HL-60 (cell line): ENCODE results near the gene CPNE2.
"Not testable (repeated sequence)": the region's sequence is repeated elsewhere in the genome, so short reads cannot be mapped to it uniquely, and the experiment has no call there.

Source experiments
- DNase-seq, 2 experiments: peaks; one replicate each; pipeline ENCODE4 v3.0.0-alpha.2; 2010 to 2020; ENCODE audit warnings: low read depth in 1 of 2, low spot score in 1 of 2
- H3K27ac ChIP-seq: fragments of 250-450 bp; sonication (Bioruptor Pico); replicated peaks from 2 replicates; pipeline ENCODE4 v1.5.1; 2020; ENCODE audit warnings: mild to moderate bottlenecking, moderate library complexity
- H3K27me3 ChIP-seq: fragments of 250-450 bp; sonication (Bioruptor Pico); 2 replicates; pipeline ENCODE4 v1.5.1; 2021; ENCODE audit warnings: mild to moderate bottlenecking, moderate library complexity; ENCODE audit not compliant: insufficient read depth, poor library complexity, severe bottlenecking
- H3K4me3 ChIP-seq: replicated peaks from 2 replicates; pipeline ENCODE4 v1.5.1; 2011; ENCODE audit warnings: mild to moderate bottlenecking, control low read depth, low read length; ENCODE audit not compliant: insufficient read depth
- CTCF ChIP-seq: IDR thresholded peaks from one replicate; pipeline ENCODE4 v1.5.1; 2011; ENCODE audit warnings: low read length, control low read depth, inconsistent platforms; ENCODE audit not compliant: insufficient read depth
- GABPA ChIP-seq: IDR thresholded peaks from 2 replicates; pipeline ENCODE4 v1.6.1; 2012; ENCODE audit warnings: low read depth
- POLR2AphosphoS5 ChIP-seq: IDR thresholded peaks from 2 replicates; pipeline ENCODE4 v1.6.1; 2012; ENCODE audit warnings: low read depth
- REST ChIP-seq: IDR thresholded peaks from 2 replicates; pipeline ENCODE4 v1.6.1; 2012; ENCODE audit warnings: low read depth; ENCODE audit not compliant: insufficient replicate concordance
- SPI1 ChIP-seq: IDR thresholded peaks from 2 replicates; pipeline ENCODE4 v1.6.1; 2012; ENCODE audit warnings: low read depth, mild to moderate bottlenecking, borderline replicate concordance

Gene CPNE2

DNA sequence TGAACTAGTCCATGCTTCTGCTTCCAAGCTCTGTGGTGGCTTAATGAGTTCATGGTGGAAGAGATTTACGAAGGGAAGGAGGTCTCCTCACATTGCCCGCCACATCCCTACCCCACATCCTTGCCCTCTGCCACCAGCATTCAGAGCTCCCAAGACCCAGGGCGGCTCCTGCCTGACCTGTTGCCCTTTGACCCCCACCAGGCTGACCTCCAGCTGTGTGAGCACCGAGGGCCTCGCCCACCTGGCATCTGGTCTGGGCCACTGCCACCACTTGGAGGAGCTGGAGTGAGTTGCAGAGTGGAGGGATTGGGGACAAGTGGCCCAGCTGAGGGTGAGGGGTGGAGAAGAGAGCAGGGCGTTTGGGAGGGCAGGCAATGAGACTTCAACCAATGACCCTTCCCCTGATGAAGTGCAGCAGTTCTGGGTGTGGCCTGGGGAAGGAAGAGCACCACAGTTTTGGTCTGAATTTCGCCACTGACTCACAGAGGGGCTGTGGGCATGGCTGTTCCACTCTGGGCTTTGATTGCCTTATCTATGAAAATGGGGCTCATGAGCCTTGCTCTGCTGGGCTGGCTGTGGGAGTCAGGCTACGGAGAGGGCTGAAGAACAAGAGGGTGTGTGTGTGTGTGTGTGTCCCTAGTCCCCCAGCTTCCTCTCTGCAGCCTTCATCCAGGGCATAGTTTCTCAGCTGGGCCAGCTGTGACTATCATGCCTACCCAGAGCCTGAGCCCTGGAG, 22.6 kb upstream of the CPNE2 start:
- H3K4me3 ChIP-seq = no peak overlapping the region
- H3K27me3 ChIP-seq = no peaks in the 10 kb centered on the region
- no peak overlapping the region; the same call in 1 of the 2 replicates for H3K27ac ChIP-seq
- TF ChIP-seq SPI1 (no peak), CTCF (no peak), GABPA (no peak), REST (no peak), POLR2AphosphoS5 (peak; percentile 32; the same call in 1 of the 2 replicates)
- peak in 1 of 2 experiments; percentile 46 for DNase-seq

DNA sequence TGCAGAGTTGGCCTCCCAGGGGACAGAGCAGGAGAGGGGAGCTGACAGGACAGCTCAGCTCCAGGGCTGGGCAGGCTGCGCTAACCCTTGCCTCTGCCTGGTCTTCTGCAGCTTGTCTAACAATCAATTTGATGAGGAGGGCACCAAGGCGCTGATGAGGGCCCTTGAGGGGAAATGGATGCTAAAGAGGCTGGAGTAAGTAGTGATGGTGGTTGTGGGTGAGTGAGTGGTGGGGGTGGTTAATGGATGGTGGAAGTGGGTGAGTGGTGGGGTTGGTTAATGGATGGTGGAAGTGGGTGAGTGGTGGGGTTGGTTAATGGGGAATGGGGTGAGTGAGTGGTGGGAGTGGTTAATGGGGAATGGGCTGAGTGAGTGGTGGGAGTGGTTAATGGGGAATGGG, 22.0 kb upstream of the CPNE2 start:
- Histone ChIP-seq H3K4me3 (no peak overlapping the region), H3K27ac (no peak overlapping the region), H3K27me3 (no peaks in the 10 kb centered on the region)
- TF ChIP-seq GABPA (no peak), REST (no peak), POLR2AphosphoS5 (no peak), CTCF (no peak), SPI1 (no peak)
- no peak for DNase-seq

GRCh38 chr16:57071081-57071732, 21.2 kb upstream of the CPNE2 start:
- H3K27me3 ChIP-seq, H3K4me3 ChIP-seq, H3K27ac ChIP-seq: not testable (repeated sequence)
- peak in 1 of 2 experiments; percentile 10 for DNase-seq

- DNase-seq = no peak
- Histone ChIP-seq H3K27ac (no peak overlapping the region), H3K27me3 (no peaks in the 10 kb centered on the region), H3K4me3 (no peak overlapping the region)
- TF ChIP-seq SPI1 = no peak
- TF ChIP-seq CTCF = no peak
- TF ChIP-seq POLR2AphosphoS5 = no peak
- TF ChIP-seq GABPA = no peak
- no peak for TF ChIP-seq REST
Observed at GRCh38 chr16:57071831-57072582, 20.4 kb upstream of the CPNE2 start.
